ENCODE measurements around the gene GGTA1. TPM values are rescaled to one million over a fixed set of nuclear protein-coding genes. Genes with fewer than 3 reads are reported as not detected.

The GGTA1 gene
- total RNA-seq, 1 experiment from 2014 or later, result not detected

- intact Hi-C loops (cut with micrococcal nuclease), result no loop called here
- Histone ChIP-seq H3K4me3 (ENCODE audit: low read length) (no peak overlapping the region), H3K9me2 (replicated peaks; ENCODE audit: low read length) (no peaks in the 10 kb centered on the region), H3K27me3 (ENCODE audit: low read length) (no peaks in the 10 kb centered on the region), H4K20me1 (ENCODE audit: low read length) (no peaks in the 10 kb centered on the region), H3K79me2 (ENCODE audit: low read length) (no peaks in the 10 kb centered on the region), H3F3A (ENCODE audit: low read length, unreplicated experiment) (no peaks in the 10 kb centered on the region), H2AFZ (ENCODE audit: low read length) (no peak overlapping the region), H3K4me1 (ENCODE audit: insufficient read depth, low read length) (no peaks in the 10 kb centered on the region; the same call in 1 of the 2 replicates), H3K4me2 (ENCODE audit: low read length) (no peak overlapping the region), H3K27ac (ENCODE audit: low read length) (no peak overlapping the region), H3K9ac (ENCODE audit: low read length) (no peak overlapping the region), H3K36me3 (ENCODE audit: low read depth, low read length) (no peaks in the 10 kb centered on the region), H3K9me3 (ENCODE audit: low read length) (no peaks in the 10 kb centered on the region)
- ChIA-PET POLR2A (ENCODE audit: unreplicated experiment) (no interaction called here), CTCF (no interaction called here)
- DNase-seq (no peak), ATAC-seq (no peak)
- no peak for TF ChIP-seq CTCF (conservative IDR thresholded peaks at IDR 0.05; ENCODE audit: low read depth, low read length)
- TF ChIP-seq EZH2phosphoT487 (IDR thresholded peaks at IDR 0.05; ENCODE audit: borderline replicate concordance, low read length), result no peak
- TF ChIP-seq EZH2 (IDR thresholded peaks at IDR 0.05; ENCODE audit: low read length, unreplicated experiment), result no peak
- BruUV-seq (replicated peaks), result no TSS peak
Observed at GRCh38 chr9:121541256-121541655, 41.6 kb upstream of the GGTA1 start.

- POLR2A ChIA-PET (ENCODE audit: unreplicated experiment), result no interaction called here
- no TSS peak for BruUV-seq (replicated peaks)
- DNase-seq (peak; percentile 18), ATAC-seq (peak; percentile 57; the same call in 1 of the 2 replicates)
- Histone ChIP-seq H3K9me2 (replicated peaks; ENCODE audit: low read length) (no peaks in the 10 kb centered on the region), H3K27ac (ENCODE audit: low read length) (no peak overlapping the region), H3K4me3 (ENCODE audit: low read length) (no peak overlapping the region), H3K4me1 (ENCODE audit: insufficient read depth, low read length) (no peaks in the 10 kb centered on the region), H3F3A (ENCODE audit: low read length, unreplicated experiment) (no peaks in the 10 kb centered on the region), H3K9ac (ENCODE audit: low read length) (no peak overlapping the region), H3K79me2 (ENCODE audit: low read length) (no peaks in the 10 kb centered on the region), H3K9me3 (ENCODE audit: low read length) (no peaks in the 10 kb centered on the region), H4K20me1 (ENCODE audit: low read length) (no peaks in the 10 kb centered on the region), H3K27me3 (ENCODE audit: low read length) (no peaks in the 10 kb centered on the region), H3K4me2 (ENCODE audit: low read length) (no peak overlapping the region), H2AFZ (ENCODE audit: low read length) (no peak overlapping the region), H3K36me3 (ENCODE audit: low read depth, low read length) (no peaks in the 10 kb centered on the region)
- TF ChIP-seq EZH2phosphoT487 (IDR thresholded peaks at IDR 0.05; ENCODE audit: borderline replicate concordance, low read length), result no peak
- peak; percentile 39; the same call in 1 of the 2 replicates for TF ChIP-seq CTCF (conservative IDR thresholded peaks at IDR 0.05; ENCODE audit: low read depth, low read length)
- no peak for TF ChIP-seq EZH2 (IDR thresholded peaks at IDR 0.05; ENCODE audit: low read length, unreplicated experiment)
- intact Hi-C loops (cut with micrococcal nuclease), result no loop called here
- CTCF ChIA-PET, result no interaction called here
Observed at GRCh38 chr9:121538221-121538620, 38.6 kb upstream of the GGTA1 start.

- POLR2A ChIA-PET (ENCODE audit: unreplicated experiment), result no interaction called here
- TF ChIP-seq EZH2 (IDR thresholded peaks at IDR 0.05; ENCODE audit: low read length, unreplicated experiment) (no peak), EZH2phosphoT487 (IDR thresholded peaks at IDR 0.05; ENCODE audit: borderline replicate concordance, low read length) (no peak), CTCF (conservative IDR thresholded peaks at IDR 0.05; ENCODE audit: low read depth, low read length) (no peak)
- H3K9ac ChIP-seq (ENCODE audit: low read length), result no peak overlapping the region
- H3K27ac ChIP-seq (ENCODE audit: low read length), result no peak overlapping the region
- H3K4me2 ChIP-seq (ENCODE audit: low read length), result no peak overlapping the region
- H3F3A ChIP-seq (ENCODE audit: low read length, unreplicated experiment), result no peaks in the 10 kb centered on the region
- no peaks in the 10 kb centered on the region for H4K20me1 ChIP-seq (ENCODE audit: low read length)
- no peaks in the 10 kb centered on the region for H3K9me3 ChIP-seq (ENCODE audit: low read length)
- CTCF ChIA-PET, result no interaction called here
- no peak overlapping the region for H3K4me3 ChIP-seq (ENCODE audit: low read length)
- no peaks in the 10 kb centered on the region for H3K9me2 ChIP-seq (replicated peaks; ENCODE audit: low read length)
- DNase-seq (no peak), ATAC-seq (no peak)
- H3K36me3 ChIP-seq (ENCODE audit: low read depth, low read length), result no peaks in the 10 kb centered on the region
- intact Hi-C loops (cut with micrococcal nuclease), result no loop called here
- no peaks in the 10 kb centered on the region for H3K79me2 ChIP-seq (ENCODE audit: low read length)
- H3K27me3 ChIP-seq (ENCODE audit: low read length), result no peaks in the 10 kb centered on the region
- H3K4me1 ChIP-seq (ENCODE audit: insufficient read depth, low read length), result no peaks in the 10 kb centered on the region
- H2AFZ ChIP-seq (ENCODE audit: low read length), result no peak overlapping the region
- no TSS peak for BruUV-seq (replicated peaks)
Observed at GRCh38 chr9:121537283-121537682, 37.6 kb upstream of the GGTA1 start.

Data from PC-3 (cell line).